Measurements from ENCODE around the gene CD247.
A peak's percentile ranks its signal among the peaks of the same experiment; 100 is the strongest.

CD247 gene

DNA sequence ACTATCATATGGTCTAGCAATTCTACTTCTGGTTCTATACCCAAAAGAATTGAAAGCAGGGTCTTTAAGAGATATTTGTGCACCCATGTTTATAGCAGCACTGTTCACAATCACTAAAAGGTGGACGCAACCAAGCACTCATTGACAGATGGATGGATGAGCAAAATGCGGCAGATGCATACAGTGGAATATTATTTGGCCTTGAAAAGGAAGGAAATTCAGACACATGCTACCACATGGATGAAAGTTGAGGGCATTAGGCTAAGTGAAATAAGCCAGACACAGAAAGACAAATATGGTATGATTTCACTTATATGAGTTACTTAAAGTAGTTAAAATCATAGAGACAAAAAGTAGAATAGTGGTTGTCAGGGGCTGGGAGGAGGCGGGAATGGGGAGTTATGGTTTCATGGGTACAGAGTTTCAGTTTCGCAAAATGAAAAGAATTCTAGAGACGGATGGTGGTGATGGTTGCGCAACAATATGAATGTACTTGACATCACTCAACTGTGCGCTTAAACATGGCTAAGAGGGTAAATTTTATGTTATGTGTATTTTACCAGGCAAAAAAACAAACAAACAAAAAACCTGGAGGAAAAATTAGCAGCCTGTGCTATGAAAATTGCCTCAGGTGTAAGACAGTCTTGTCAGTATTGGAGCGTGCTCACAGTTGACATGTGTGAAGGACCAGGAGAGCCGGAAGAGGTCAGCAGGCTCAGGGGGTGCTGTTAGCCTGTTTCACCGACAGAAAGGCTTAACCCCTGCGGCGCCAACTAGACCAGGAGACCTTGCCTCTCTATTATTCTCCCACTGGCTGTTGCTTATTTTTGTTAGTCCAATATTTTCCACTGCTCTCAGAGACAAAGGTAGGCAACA lies 26.5 kb downstream of the CD247 start:
- H3K4me3 Mint-ChIP-seq: no peak overlapping the region
- TF ChIP-seq CTCF (IDR thresholded peaks at IDR 0.05; ENCODE audit: unreplicated experiment in 3 of 3): no peak
- no peak overlapping the region for H3K27ac Mint-ChIP-seq
- H3K9me3 Mint-ChIP-seq: no peaks in the 10 kb centered on the region
- H3K27me3 Mint-ChIP-seq (ENCODE audit: low read depth): peaks cover 25% of the 10 kb centered on the region
- H3K36me3 Mint-ChIP-seq (ENCODE audit: low read depth): no peaks in the 10 kb centered on the region
- peaks cover 12% of the 10 kb centered on the region for H3K4me1 Mint-ChIP-seq

GRCh38 chr1:167490765-167491164 lies 27.6 kb downstream of the CD247 start:
- peaks cover 25% of the 10 kb centered on the region for H3K27me3 Mint-ChIP-seq (ENCODE audit: low read depth)
- no peak overlapping the region for H3K4me3 Mint-ChIP-seq
- H3K9me3 Mint-ChIP-seq: no peaks in the 10 kb centered on the region
- TF ChIP-seq CTCF (IDR thresholded peaks at IDR 0.05; ENCODE audit: unreplicated experiment in 3 of 3): no peak
- H3K27ac Mint-ChIP-seq: no peak overlapping the region
- no peaks in the 10 kb centered on the region for H3K36me3 Mint-ChIP-seq (ENCODE audit: low read depth)
- peaks cover 17% of the 10 kb centered on the region for H3K4me1 Mint-ChIP-seq

GRCh38 chr1:167489571-167490340 lies 28.6 kb downstream of the CD247 start:
- Mint-ChIP-seq H3K4me3 (peak overlapping the region in 1 of 3 experiments; percentile 19), H3K36me3 (ENCODE audit: low read depth) (no peaks in the 10 kb centered on the region), H3K9me3 (no peaks in the 10 kb centered on the region), H3K4me1 (peaks cover 17% of the 10 kb centered on the region), H3K27ac (peak overlapping the region in 1 of 3 experiments; percentile 43), H3K27me3 (ENCODE audit: low read depth) (peaks cover 25% of the 10 kb centered on the region)
- no peak for TF ChIP-seq CTCF (IDR thresholded peaks at IDR 0.05; ENCODE audit: unreplicated experiment in 3 of 3)

DNA sequence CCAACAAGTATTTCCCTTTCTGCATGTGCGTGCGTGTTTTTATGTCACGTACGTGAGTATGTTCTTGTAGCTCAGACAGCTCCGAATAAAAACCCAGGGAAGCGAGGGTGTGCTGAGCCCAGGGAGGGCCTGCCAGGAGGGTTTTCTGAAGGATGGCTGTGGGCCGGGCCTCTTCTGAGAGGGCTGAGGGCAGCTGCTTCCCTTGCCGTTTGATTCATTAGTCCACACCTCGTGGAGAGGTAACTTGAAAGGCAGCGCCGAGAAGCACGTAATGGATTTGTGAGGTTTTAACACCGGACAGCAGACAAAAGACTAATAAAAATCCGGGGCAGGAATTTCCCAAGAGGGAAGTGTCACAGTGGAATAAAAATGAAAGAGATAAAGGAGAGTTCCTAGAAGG lies 29.5 kb downstream of the CD247 start:
- H3K27me3 Mint-ChIP-seq (ENCODE audit: low read depth): peaks cover 25% of the 10 kb centered on the region
- no peaks in the 10 kb centered on the region for H3K9me3 Mint-ChIP-seq
- H3K4me1 Mint-ChIP-seq: peaks cover 17% of the 10 kb centered on the region
- H3K36me3 Mint-ChIP-seq (ENCODE audit: low read depth): no peaks in the 10 kb centered on the region
- peak overlapping the region in 1 of 3 experiments; percentile 3 for H3K4me3 Mint-ChIP-seq
- peak overlapping the region in 1 of 3 experiments; percentile 14 for H3K27ac Mint-ChIP-seq
- no peak for TF ChIP-seq CTCF (IDR thresholded peaks at IDR 0.05; ENCODE audit: unreplicated experiment in 3 of 3)

GRCh38 chr1:167487614-167488013 lies 30.7 kb downstream of the CD247 start:
- Mint-ChIP-seq H3K36me3 (ENCODE audit: low read depth) (no peaks in the 10 kb centered on the region), H3K27ac (no peak overlapping the region), H3K27me3 (ENCODE audit: low read depth) (peaks cover 21% of the 10 kb centered on the region), H3K4me3 (no peak overlapping the region), H3K4me1 (peaks cover 17% of the 10 kb centered on the region), H3K9me3 (no peaks in the 10 kb centered on the region)
- no peak for TF ChIP-seq CTCF (IDR thresholded peaks at IDR 0.05; ENCODE audit: unreplicated experiment in 3 of 3)
